Left colon (tissue), 2 donors: ENCODE measurements around the gene SNAP23. TPM values are rescaled to one million over a fixed set of nuclear protein-coding genes. Genes with fewer than 3 reads are reported as not detected.

ENCODE experiments used
- ATAC-seq: fragments of 200-7000 bp; cut with Tn5 transposase; one replicate; pipeline ENCODE4 v1.9.1; 2020; ENCODE audit warnings: mild to moderate bottlenecking, moderate library complexity
- DNase-seq, 2 donors: peaks; one replicate each; pipeline ENCODE4 v3.0.0-alpha.2; 2020
- intact Hi-C, 2 donors: fragments of 100-400 bp; cut with DNase I in 1 of 2; cut with micrococcal nuclease in 1 of 2; formaldehyde crosslinking; loops; one replicate each; pipeline versions ENCODE4 v1.11.2 to v1.14.0; 2022; cut with DNase I, micrococcal nuclease
- long read RNA-seq: library from polyadenylated mRNA; unstranded; transcript quantifications from one replicate; pipeline ENCODE4 v2.0.0, GENCODE V29; 2021
- total RNA-seq, 2 donors: library from RNA; stranded (reverse); fragmentation: NEBNext Ultra II Directional; extraction: Animal tissue kit (Norgen Biotek cat#: 25700); gene quantifications; one replicate each; pipeline ENCODE4 v1.2.1, GENCODE V29; 2021
- donor health status: DM: no; HTN: no; CAD: no.
- donor health status: DM: yes; HTN: yes; CAD: no.

Gene SNAP23
- 10 to 100 TPM; 62.4 to 97.3 TPM for total RNA-seq
- long read RNA-seq, transcript SNAP23-201 (8 exons, 2,687 nt) = major isoform, 151 of 191 reads
- long read RNA-seq, partial matches to known transcripts = 5 of 191 reads
- long read RNA-seq, other reads (novel, unspliced or antisense) = 34 of 191 reads

DNA sequence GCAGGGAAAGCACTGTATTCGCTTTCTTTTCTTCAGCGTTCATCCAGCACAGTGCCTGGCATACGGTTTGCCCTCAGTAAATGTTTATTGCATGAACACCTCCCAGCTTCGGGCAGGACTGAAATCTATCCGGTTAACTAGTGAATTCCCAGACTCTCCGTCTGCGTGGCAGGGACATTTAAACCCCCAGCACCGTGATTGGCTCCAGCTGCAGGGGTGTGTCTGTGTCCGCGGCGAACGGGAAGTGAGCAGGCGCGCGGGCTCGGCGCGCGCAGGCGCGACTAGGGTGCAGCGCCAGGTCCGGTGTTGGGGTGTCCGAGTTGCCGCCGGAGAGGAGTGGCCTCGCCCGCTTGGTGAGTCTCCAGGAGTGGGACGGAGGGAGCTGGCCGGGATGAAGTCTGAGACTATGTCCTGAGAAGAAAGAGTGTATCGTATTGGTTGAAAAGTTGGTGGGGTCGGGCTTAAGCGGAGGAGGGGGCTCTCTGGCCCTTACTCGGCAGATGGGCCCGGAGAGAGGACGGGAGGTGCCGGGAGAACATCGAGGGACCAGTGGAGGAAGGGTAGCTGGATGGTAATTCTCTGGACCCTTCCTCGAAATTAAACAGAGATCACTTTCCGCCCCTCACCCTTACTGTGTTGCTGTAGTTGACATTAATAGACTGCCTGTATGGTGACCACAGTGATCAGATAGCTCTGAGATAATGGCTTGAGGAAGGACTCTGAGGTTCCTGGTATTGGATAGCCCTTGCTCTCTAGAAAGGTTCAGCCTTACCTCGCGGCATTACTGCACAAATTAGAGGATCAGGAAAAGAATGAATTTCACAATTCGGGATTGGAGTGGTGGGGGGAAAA lies at the start of gene SNAP23:
TSS of gene SNAP23 (plus strand) at position 274 of the 852 bp plus-strand sequence. CDS start 16,213 bp downstream, outside the sequence.
- DNase-seq = peak; percentile 93 to 96
- peak; percentile 88 for ATAC-seq
- intact Hi-C loops = no loop called here

GRCh38 chr15:42447599-42447998 lies 47.8 kb upstream of the SNAP23 start:
- intact Hi-C loops = no loop called here
- DNase-seq = no peak
- ATAC-seq = no peak

DNA sequence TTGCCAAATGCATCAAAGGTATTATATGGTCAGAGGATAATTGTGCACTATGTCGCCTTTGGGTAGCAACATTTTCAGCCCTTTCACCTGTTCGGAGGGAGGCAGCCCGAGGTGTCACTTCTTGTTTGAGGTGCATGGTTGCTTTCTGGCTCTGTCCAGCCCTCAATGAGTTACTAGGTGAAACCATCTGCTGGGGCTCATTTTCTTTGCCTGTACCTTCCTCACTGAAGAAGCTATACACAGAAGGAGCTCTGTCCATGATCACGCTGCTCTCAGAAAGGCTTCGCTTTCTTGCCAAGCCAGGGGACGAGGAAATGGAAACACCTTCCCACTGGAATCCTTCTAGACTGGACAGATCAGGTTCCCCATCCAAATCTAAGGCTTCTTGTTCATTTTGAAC lies 47.2 kb upstream of the SNAP23 start:
- intact Hi-C loops = no loop called here
- ATAC-seq (no peak), DNase-seq (no peak)

DNA sequence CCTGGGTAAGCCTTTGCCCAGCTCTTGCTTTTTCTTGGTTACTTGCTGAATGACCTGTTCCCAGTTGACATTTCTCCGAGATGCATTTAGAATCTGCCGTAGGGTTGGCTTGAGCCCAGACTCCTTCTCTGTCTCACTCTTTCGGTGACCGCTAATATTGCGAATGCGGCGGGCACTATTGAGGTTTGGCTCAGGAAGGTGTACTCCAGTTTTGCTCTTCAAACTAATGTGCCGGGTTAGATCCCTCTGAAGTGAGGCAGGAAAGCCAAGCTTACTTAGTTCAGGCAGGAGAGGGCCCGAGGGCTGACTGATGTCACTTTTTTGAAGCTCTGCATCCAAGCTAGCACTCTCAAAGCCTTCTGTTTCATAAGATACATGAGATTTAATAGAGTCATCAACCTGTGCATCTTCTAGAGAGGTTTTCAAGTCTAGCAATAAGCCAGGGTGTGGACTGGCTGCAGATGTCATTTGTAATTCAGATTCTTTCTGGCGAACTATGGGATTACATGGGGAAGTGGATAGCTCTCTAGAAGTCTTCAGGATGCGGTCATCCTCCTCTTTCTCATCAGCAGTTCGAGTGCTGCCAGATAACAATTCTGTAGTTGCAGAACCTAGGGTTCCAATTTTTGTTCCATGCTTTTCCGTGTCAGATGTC lies 45.5 kb upstream of the SNAP23 start:
- DNase-seq (no peak), ATAC-seq (no peak)
- intact Hi-C loops = no loop called here

- intact Hi-C loops = no loop called here
- no peak for DNase-seq
- no peak for ATAC-seq
Measured at GRCh38 chr15:42450425-42450790, 45.0 kb upstream of the SNAP23 start.

- no peak for DNase-seq
- no peak for ATAC-seq
Measured at GRCh38 chr15:42453826-42454225, 41.6 kb upstream of the SNAP23 start.

GRCh38 chr15:42456531-42456930 lies 38.9 kb upstream of the SNAP23 start:
- ATAC-seq (no peak), DNase-seq (no peak)
- intact Hi-C loops = no loop called here

More at GRCh38 chr15:42453826-42454225, 41.6 kb upstream of the SNAP23 start:
- intact Hi-C loops = no loop called here

- DNase-seq (no peak), ATAC-seq (no peak)
- intact Hi-C loops = no loop called here
Measured at GRCh38 chr15:42456971-42457370, 38.5 kb upstream of the SNAP23 start.

DNA sequence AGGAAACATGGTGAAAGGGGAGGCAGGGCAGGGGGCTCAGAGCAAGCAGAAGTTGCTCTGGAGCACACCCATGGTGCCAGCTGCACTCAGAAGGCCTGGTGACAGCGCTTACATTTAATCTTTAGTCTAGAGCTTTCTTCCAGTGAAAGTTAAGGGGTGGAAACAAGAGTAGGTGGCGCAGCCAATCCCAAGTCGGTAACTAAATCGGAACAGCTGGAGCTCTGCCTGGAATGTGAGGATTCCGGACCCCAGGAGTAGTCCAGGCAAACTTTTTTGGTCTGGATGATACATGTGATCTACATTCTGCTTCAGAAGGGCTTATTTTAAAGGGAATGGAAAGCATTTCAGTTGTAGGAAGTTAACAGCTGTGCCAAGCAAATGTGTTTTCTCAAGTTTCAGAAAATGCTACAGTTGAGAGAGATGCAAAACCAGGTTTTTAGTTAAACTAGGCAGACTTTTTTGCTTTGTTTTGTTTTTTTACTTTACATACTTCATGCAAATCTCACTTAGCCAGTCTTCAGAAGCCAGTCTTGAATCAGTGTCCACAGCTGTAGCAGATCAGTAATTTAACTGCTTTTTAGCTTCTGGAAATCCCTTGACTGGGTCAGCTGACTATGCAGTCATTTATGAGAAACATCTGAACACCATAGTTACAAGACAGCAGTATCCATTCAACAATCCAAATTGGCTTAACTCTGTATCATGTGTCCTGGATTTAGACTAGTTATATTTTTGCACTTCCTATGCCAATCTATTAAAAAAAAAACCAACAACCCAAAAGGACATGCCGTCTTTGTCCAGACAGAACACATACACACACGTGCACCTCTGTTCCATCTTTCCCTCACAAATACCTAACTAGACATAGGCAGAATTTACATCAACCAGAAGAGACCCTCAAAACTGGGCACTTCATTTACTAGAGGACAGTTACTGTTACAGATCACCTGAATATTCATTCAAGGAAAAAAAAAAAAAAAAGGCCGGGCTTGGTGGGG lies 37.7 kb upstream of the SNAP23 start:
- ATAC-seq (no peak), DNase-seq (peak; percentile 25 to 50)
- intact Hi-C loops = no loop called here

DNA sequence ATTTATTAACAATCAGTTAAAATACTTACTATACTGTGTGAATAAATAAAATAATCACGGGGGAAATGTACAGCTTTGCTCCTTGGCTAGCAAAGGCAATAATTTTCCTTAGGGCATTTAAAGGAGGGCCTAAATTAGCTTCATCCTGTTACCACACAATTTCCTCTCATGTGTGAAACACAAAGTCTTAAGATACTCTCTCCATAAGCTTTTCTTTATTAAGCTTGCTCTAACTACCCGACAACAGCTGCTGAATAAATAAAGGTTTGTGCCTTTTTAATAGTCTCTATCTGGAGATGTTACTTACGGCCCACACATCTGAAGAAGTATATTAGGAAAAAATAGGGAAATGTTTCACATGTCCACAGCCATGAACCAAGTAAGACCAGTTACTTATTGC lies 34.2 kb upstream of the SNAP23 start:
- intact Hi-C loops = no loop called here
- DNase-seq (no peak), ATAC-seq (no peak)

GRCh38 chr15:42465520-42466259 lies 29.7 kb upstream of the SNAP23 start:
- ATAC-seq (peak; percentile 69), DNase-seq (no peak)
- intact Hi-C loops = no loop called here

DNA sequence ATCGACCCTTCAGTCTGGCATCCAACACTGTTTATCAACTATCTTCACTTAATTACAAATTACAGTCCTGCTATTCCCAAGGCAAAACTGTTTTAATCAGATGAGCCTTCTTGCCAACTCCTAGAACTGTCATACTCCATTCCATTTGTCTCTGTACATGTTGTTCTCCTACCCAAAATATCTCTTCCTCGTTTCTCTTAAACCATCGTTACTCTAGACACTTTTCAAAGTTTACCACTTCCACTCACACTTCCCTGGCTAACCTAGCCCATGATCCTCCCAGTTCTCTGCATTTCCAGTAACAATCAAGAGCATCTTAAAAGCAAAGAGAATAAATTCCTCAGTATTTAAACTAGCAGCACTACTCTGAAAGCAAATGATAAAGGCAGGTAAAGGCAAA lies 24.4 kb upstream of the SNAP23 start:
- DNase-seq (no peak), ATAC-seq (no peak)
- intact Hi-C loops = no loop called here

- no peak for DNase-seq
- intact Hi-C loops = no loop called here
Measured at GRCh38 chr15:42474827-42475226, 20.6 kb upstream of the SNAP23 start.

DNA sequence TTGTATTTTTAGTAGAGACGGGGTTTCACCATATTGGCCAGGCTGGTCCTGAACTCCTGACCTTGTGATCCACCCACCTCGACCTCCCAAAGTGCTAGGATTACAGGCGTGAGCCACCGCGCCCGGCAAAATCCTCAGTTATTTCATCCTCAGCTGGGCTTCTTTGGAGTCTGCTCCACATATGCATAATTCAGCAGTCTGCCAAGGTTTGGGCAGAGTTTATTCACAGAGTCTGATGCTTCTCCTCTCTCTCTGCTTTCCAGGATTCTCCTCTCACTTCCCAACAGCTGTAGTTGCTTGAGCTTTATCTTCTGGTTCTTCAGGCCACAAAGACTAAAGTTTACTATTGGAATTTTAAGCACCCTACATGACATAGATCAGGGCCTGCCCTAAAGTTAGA lies 12.7 kb upstream of the SNAP23 start:
- no peak for ATAC-seq
- intact Hi-C loops = no loop called here
- DNase-seq = no peak

More at GRCh38 chr15:42474827-42475226, 20.6 kb upstream of the SNAP23 start:
- ATAC-seq = no peak

DNA sequence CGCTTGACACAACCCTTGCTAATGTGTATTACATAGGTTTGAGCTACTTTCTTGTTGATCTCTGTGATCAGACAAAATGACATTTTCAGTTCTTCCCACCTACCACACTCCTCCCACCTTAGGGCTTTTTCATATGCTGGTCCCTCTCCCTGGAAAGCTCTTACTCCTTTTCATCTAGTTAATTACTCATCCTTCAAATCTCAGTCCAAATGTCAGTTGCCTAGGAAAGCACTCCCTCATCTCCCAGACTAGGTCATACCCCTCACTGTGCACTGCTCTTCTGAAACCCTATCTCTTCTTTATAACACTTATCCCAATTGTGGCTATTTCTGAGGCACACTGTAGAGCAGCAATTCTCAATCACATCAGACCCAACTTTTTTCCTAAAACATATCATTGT lies 11.8 kb upstream of the SNAP23 start:
- intact Hi-C loops = no loop called here
- no peak for ATAC-seq
- no peak for DNase-seq

GRCh38 chr15:42490291-42490670 lies 5.2 kb upstream of the SNAP23 start:
- intact Hi-C loops = no loop called here
- DNase-seq (no peak), ATAC-seq (peak; percentile 2)

- peak; percentile 54 for ATAC-seq
- intact Hi-C loops = no loop called here
- DNase-seq = peak; percentile 82 to 86
Measured at GRCh38 chr15:42490671-42491538, 4.5 kb upstream of the SNAP23 start, which contains the start of gene ZNF106. ZNF106 (minus strand) TSS chr15:42491141; CDS start chr15:42472289, 18,852 bp downstream.
